C4-2B (cell line): ENCODE data around the gene THBS2.

Source experiments
- H3K27ac ChIP-seq: fragments of 450-650 bp; 2 replicates; pipeline ENCODE4 v1.5.1; 2017
- CTCF ChIP-seq: fragments of 450-650 bp; conservative IDR thresholded peaks from 2 replicates; pipeline ENCODE4 v1.5.1; 2017; ENCODE audit warnings: mild to moderate bottlenecking
- ZFX ChIP-seq: fragments of 450-650 bp; IDR thresholded peaks from 2 replicates; pipeline ENCODE4 v1.6.1; 2017

Gene THBS2

GRCh38 chr6:169252505-169253189, 999 bp downstream of the THBS2 start:
- no peak overlapping the region for H3K27ac ChIP-seq
- TF ChIP-seq ZFX (no peak), CTCF (no peak)

GRCh38 chr6:169251822-169252504, 1.7 kb downstream of the THBS2 start:
- TF ChIP-seq CTCF = no peak
- no peak for TF ChIP-seq ZFX
- H3K27ac ChIP-seq = no peak overlapping the region

- no peak for TF ChIP-seq CTCF
- no peak for TF ChIP-seq ZFX
- H3K27ac ChIP-seq = no peak overlapping the region
Measured at GRCh38 chr6:169251371-169251802, 2.3 kb downstream of the THBS2 start.

- TF ChIP-seq CTCF (no peak), ZFX (no peak)
Measured at GRCh38 chr6:169250660-169251059, 3.0 kb downstream of the THBS2 start.

GRCh38 chr6:169249057-169249456, 4.6 kb downstream of the THBS2 start:
- TF ChIP-seq ZFX (no peak), CTCF (no peak)
- H3K27ac ChIP-seq = no peak overlapping the region

More at GRCh38 chr6:169250660-169251059, 3.0 kb downstream of the THBS2 start:
- H3K27ac ChIP-seq = no peak overlapping the region

GRCh38 chr6:169248521-169248971, 5.1 kb downstream of the THBS2 start:
- H3K27ac ChIP-seq = no peak overlapping the region
- TF ChIP-seq ZFX (no peak), CTCF (no peak)

- H3K27ac ChIP-seq = no peak overlapping the region
- TF ChIP-seq CTCF (no peak), ZFX (no peak)
Measured at GRCh38 chr6:169247991-169248390, 5.7 kb downstream of the THBS2 start.
